Upper lobe of left lung (tissue), 6 donors: Measurements from ENCODE around the gene TPGS2. TPM values are rescaled to one million over a fixed set of nuclear protein-coding genes. Genes with fewer than 3 reads are reported as not detected.
A peak's percentile ranks its signal among the peaks of the same experiment; 100 is the strongest.

Experiments
- ATAC-seq, 2 donors: fragments of 200-7000 bp; cut with Tn5 transposase; one replicate each; pipeline ENCODE4 v1.9.1; 2022; ENCODE audit warnings: mild to moderate bottlenecking in 2 of 2, moderate library complexity in 2 of 2; ENCODE audit not compliant: low FRiP score in 2 of 2
- DNase-seq, 2 donors: peaks; one replicate each; pipeline ENCODE4 v3.0.0-alpha.2; 2019 to 2020
- H3K27ac ChIP-seq, 4 donors: fragments of 200-600 bp; sonication (generic); one replicate each; pipeline ENCODE4 v1.5.1; 2016 to 2019
- H3K27me3 ChIP-seq, 4 donors: fragments of 200-600 bp; sonication (generic); one replicate each; pipeline ENCODE4 v1.5.1; 2017 to 2019
- H3K36me3 ChIP-seq, 4 donors: fragments of 200-600 bp; sonication (generic); one replicate each; pipeline ENCODE4 v1.5.1; 2016 to 2019
- H3K4me1 ChIP-seq, 4 donors: fragments of 200-600 bp; sonication (generic); one replicate each; pipeline ENCODE4 v1.5.1; 2018 to 2019
- H3K4me3 ChIP-seq, 4 donors: fragments of 200-600 bp; sonication (generic); one replicate each; pipeline ENCODE4 v1.5.1; 2017 to 2019; ENCODE audit warnings: mild to moderate bottlenecking in 2 of 4, moderate library complexity in 1 of 4
- H3K9me3 ChIP-seq, 4 donors: fragments of 200-600 bp; sonication (generic); one replicate each; pipeline ENCODE4 v1.5.1; 2018 to 2019
- EP300 ChIP-seq, 4 donors: sonication (generic); formaldehyde crosslinking; IDR thresholded peaks; one replicate each; pipeline ENCODE4 v1.5.1; 2017; ENCODE audit warnings: antibody characterized with exemption in 4 of 4, control low read depth in 2 of 4
- POLR2A ChIP-seq, 4 donors: fragments of 450-650 bp; IDR thresholded peaks; one replicate each; pipeline ENCODE4 v1.5.1; 2016 to 2017; ENCODE audit warnings: antibody characterized with exemption in 4 of 4, mild to moderate bottlenecking in 2 of 4
- POLR2AphosphoS5 ChIP-seq, 2 donors: sonication (generic); formaldehyde crosslinking; IDR thresholded peaks; one replicate each; pipeline ENCODE4 v1.5.1; 2017; ENCODE audit warnings: antibody characterized with exemption in 2 of 2
- WGBS, 2 donors: methylation state at CpG; one replicate each; pipeline ENCODE4 v1.1.5; 2017 to 2018; 5-methylcytosine and 5-hydroxymethylcytosine counted together
- total RNA-seq, 6 donors: library from RNA; depleted of rRNA in 4 of 6; stranded (reverse); fragments of >200 nt in 4 of 6; gene quantifications; one replicate each; pipeline versions ENCODE4 v1.1.0 to v1.2.1, GENCODE V29; 2016 to 2021
- TF ChIP-seq, protein P1 (sequence below), 6 experiments: fragments of 450-650 bp in 4 of 6; fragments of 200-600 bp in 2 of 6; sonication (generic) in 2 of 6; IDR thresholded peaks; one replicate each; pipeline ENCODE4 v1.5.1; 2016 to 2019; ENCODE audit warnings: antibody characterized with exemption in 6 of 6
- donor health status: DM: no; HTN: no; CAD: no; lungs with moderate emphysema.
- donor health status: DM: no; HTN: yes; CAD: no; lungs with severe emphysema.

The TPGS2 gene
- total RNA-seq, 6 donors from 2014 or later: 63.6 to 133 (median 94.9) TPM

GRCh38 chr18:36833120-36833519 lies 4.3 kb upstream of the TPGS2 start:
- no peaks in the 10 kb centered on the region for H3K27me3 ChIP-seq
- WGBS, 2 donors: 84 to 95% methylated on average over 2 of the region's 2 CpGs
- ATAC-seq (no peak), DNase-seq (no peak)
- no peak for TF ChIP-seq EP300 (IDR thresholded peaks at IDR 0.05)
- TF ChIP-seq, protein P1, sequence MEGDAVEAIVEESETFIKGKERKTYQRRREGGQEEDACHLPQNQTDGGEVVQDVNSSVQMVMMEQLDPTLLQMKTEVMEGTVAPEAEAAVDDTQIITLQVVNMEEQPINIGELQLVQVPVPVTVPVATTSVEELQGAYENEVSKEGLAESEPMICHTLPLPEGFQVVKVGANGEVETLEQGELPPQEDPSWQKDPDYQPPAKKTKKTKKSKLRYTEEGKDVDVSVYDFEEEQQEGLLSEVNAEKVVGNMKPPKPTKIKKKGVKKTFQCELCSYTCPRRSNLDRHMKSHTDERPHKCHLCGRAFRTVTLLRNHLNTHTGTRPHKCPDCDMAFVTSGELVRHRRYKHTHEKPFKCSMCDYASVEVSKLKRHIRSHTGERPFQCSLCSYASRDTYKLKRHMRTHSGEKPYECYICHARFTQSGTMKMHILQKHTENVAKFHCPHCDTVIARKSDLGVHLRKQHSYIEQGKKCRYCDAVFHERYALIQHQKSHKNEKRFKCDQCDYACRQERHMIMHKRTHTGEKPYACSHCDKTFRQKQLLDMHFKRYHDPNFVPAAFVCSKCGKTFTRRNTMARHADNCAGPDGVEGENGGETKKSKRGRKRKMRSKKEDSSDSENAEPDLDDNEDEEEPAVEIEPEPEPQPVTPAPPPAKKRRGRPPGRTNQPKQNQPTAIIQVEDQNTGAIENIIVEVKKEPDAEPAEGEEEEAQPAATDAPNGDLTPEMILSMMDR (IDR thresholded peaks at IDR 0.05): no peak
- no peak for TF ChIP-seq POLR2A (IDR thresholded peaks at IDR 0.05)
- no peak for TF ChIP-seq POLR2AphosphoS5 (IDR thresholded peaks at IDR 0.05)
- no peak overlapping the region for H3K27ac ChIP-seq
- peaks cover 8 to 20% (median 12%) of the 10 kb centered on the region in 4 donors for H3K4me1 ChIP-seq
- no peaks in the 10 kb centered on the region for H3K9me3 ChIP-seq
- no peak overlapping the region for H3K4me3 ChIP-seq
- no peaks in the 10 kb centered on the region for H3K36me3 ChIP-seq

DNA sequence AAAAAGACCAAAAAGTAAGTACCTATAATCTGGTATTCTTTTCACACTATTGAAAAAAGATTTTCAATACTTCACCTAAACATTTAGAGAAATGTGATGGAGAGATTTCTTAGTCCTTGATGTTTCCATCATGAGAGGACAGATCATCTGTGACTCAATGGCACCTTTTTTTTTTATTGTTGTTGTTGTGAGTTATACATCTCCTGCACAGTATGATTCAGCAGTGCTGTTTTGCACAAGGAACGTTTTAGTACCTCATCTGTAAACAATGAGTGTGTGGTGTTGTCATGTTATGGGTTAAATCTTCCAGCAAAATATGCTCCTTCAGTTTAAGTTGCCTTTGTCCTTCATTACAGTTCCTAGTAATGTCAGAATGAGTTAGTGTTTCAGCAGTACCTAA lies 2.3 kb upstream of the TPGS2 start:
- Histone ChIP-seq H3K4me1 (peaks cover 11 to 26% (median 19%) of the 10 kb centered on the region in 4 donors), H3K9me3 (no peaks in the 10 kb centered on the region), H3K27me3 (no peaks in the 10 kb centered on the region), H3K36me3 (no peaks in the 10 kb centered on the region), H3K4me3 (no peak overlapping the region), H3K27ac (no peak overlapping the region)
- DNase-seq (no peak), ATAC-seq (no peak)
- WGBS, 2 donors: 9 to 24% methylated on average over 1 of the region's 1 CpG
- TF ChIP-seq, protein P1 (IDR thresholded peaks at IDR 0.05): no peak
- TF ChIP-seq POLR2AphosphoS5 (IDR thresholded peaks at IDR 0.05): no peak
- no peak for TF ChIP-seq EP300 (IDR thresholded peaks at IDR 0.05)
- no peak for TF ChIP-seq POLR2A (IDR thresholded peaks at IDR 0.05)

DNA sequence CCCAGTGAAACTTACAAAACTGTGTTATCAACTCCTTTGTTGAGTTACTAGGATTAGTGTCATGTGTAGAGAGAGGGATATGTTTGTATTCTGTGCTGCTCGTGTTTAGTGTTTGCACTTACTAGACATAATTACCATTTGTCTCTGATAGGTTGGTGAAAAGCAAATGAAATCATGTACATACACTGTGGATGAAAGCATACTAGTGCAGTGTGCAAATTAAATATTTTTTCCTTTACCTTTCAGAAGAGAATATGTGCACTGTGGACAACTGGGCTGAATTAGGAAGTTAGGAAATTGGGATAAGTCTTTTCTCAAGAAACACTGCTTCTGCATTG lies 1.3 kb upstream of the TPGS2 start:
- H3K27me3 ChIP-seq: no peaks in the 10 kb centered on the region
- H3K4me3 ChIP-seq: peak overlapping the region in 3 of 4 donors; percentile 75 to 92 (median 92)
- no peaks in the 10 kb centered on the region for H3K36me3 ChIP-seq
- no peak for DNase-seq
- peak overlapping the region in 3 of 4 donors; percentile 80 to 91 (median 88) for H3K27ac ChIP-seq
- 30 to 42% methylated on average over 1 of the region's 1 CpG for WGBS, 2 donors
- peaks cover 11 to 26% (median 19%) of the 10 kb centered on the region in 4 donors for H3K4me1 ChIP-seq
- ATAC-seq: no peak
- TF ChIP-seq EP300 (IDR thresholded peaks at IDR 0.05) (no peak), POLR2A (IDR thresholded peaks at IDR 0.05) (no peak), POLR2AphosphoS5 (IDR thresholded peaks at IDR 0.05) (no peak)
- TF ChIP-seq, protein P1 (IDR thresholded peaks at IDR 0.05): no peak
- no peaks in the 10 kb centered on the region for H3K9me3 ChIP-seq

- H3K27me3 ChIP-seq: no peaks in the 10 kb centered on the region
- H3K4me1 ChIP-seq: peaks cover 11 to 26% (median 19%) of the 10 kb centered on the region in 4 donors
- no peaks in the 10 kb centered on the region for H3K36me3 ChIP-seq
- no peaks in the 10 kb centered on the region for H3K9me3 ChIP-seq
- ATAC-seq: peak; percentile 44 to 45
- WGBS, 2 donors: 13 to 14% methylated on average over 12 to 17 of the region's 17 CpGs
- peak in 1 of 2 donors; percentile 53 for DNase-seq
- no peak for TF ChIP-seq POLR2A (IDR thresholded peaks at IDR 0.05)
- TF ChIP-seq, protein P1 (IDR thresholded peaks at IDR 0.05): no peak
- no peak for TF ChIP-seq POLR2AphosphoS5 (IDR thresholded peaks at IDR 0.05)
- TF ChIP-seq EP300 (IDR thresholded peaks at IDR 0.05): no peak
- H3K27ac ChIP-seq: peak overlapping the region; percentile 80 to 91 (median 87)
- peak overlapping the region; percentile 75 to 92 (median 90) for H3K4me3 ChIP-seq
Measured at GRCh38 chr18:36829362-36830157, 758 bp upstream of the TPGS2 start.
